ENCODE data around the gene RAD18. TPM values are rescaled to one million over a fixed set of nuclear protein-coding genes. Genes with fewer than 3 reads are reported as not detected.

The RAD18 gene
- total RNA-seq, 1 experiment from 2014 or later, result 25.6 TPM

DNA sequence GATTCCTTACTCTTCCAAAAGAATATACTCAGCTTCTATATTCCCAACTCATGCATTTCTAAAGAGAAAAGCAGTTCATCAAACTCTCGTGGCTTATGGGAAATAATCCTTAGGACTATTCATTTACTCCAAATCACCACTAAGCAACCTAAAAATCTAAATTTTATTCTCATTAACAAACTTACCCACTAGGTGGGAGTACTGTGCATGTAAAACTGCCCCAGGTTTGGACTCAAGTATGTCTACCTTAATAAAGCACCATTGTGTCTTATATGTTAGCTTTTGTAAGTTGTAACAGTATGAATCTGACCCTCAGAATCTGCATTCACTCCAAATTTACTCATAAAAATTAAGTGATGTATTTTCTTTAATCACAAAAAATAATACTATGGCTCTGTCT, 25.3 kb downstream of the RAD18 start:
- peaks cover 76% of the 10 kb centered on the region for H3K36me3 ChIP-seq
- no peaks in the 10 kb centered on the region for H3K9me3 ChIP-seq (replicated peaks)
- H3K27me3 ChIP-seq (replicated peaks), result no peaks in the 10 kb centered on the region
- H3K4me1 ChIP-seq (replicated peaks), result peaks cover 62% of the 10 kb centered on the region
- H3K27ac ChIP-seq, result peak overlapping the region; percentile 97
- H3K4me3 ChIP-seq, result no peak overlapping the region
- DNase-seq (ENCODE audit: low read depth in 1 of 2, low spot score in 2 of 2), result no peak

DNA sequence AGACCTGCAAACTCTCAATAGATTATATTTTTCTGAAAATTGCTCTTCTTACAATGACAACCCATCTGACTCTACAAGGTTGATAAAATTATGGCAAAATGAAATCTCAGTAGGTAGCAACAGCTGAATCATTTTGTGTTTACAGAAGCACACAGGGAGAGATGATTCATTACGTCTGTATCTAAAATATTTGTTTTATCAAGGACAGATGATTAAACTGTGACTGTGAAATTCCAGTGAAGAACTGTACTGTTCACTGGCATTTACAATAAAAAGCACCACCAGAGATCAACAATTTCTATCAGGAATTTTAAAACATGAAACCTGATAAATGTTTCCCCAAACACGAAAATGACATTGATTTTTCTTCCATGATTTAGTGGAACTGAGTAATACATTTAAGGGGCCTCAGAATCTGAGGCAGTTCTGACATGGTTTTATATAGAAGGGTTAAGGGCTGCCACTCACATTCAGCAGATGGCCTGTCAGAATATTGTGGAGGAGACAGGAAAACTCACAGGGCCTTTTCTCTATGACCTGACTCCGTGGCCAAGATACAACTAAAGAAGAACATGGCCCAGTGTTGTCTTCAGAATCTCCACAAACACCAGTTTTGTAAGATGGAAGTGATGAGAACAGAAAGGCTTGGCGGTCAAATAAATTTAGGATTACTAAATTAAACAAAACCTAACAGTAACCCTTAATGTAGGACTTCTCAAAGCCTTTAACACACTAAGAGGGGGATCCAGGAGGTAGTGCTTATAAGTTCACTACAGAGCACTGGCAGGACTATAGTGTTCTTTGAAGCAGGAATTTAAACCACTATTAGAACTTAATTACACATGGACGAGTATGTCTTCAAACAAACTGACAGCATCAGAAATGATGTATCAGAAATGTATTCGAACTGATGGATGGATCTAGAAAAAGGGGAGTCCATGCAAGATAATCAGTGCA, 25.9 kb downstream of the RAD18 start:
- Histone ChIP-seq H3K9me3 (replicated peaks) (no peaks in the 10 kb centered on the region), H3K4me1 (replicated peaks) (peaks cover 55% of the 10 kb centered on the region), H3K4me3 (no peak overlapping the region), H3K27ac (peak overlapping the region; percentile 97), H3K27me3 (replicated peaks) (no peaks in the 10 kb centered on the region), H3K36me3 (peaks cover 76% of the 10 kb centered on the region)
- peak in 1 of 2 experiments; percentile 81 for DNase-seq (ENCODE audit: low read depth in 1 of 2, low spot score in 2 of 2)

DNA sequence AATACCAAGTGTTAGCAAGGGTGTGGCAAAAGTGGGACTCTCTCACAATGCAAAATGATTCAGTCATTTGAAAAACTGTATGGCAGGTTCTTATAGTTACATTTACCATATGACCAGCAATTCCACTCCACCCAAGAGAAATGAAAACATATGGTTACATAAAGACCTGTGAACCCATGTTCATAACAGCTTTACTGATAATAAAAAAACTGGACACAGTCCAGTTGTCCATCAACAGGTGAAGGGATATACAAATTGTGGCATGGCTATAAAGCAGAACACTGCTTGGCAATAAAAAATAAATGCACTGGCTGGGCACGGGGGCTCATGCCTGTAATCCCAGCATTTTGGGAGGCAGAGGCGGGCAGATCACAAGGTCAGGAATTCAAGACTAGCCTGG, 30.8 kb downstream of the RAD18 start:
- Histone ChIP-seq H3K4me3 (no peak overlapping the region), H3K9me3 (replicated peaks) (no peaks in the 10 kb centered on the region), H3K36me3 (peaks cover 34% of the 10 kb centered on the region), H3K4me1 (replicated peaks) (peaks cover 17% of the 10 kb centered on the region), H3K27me3 (replicated peaks) (no peaks in the 10 kb centered on the region), H3K27ac (no peak overlapping the region)
- no peak for DNase-seq (ENCODE audit: low read depth in 1 of 2, low spot score in 2 of 2)

DNA sequence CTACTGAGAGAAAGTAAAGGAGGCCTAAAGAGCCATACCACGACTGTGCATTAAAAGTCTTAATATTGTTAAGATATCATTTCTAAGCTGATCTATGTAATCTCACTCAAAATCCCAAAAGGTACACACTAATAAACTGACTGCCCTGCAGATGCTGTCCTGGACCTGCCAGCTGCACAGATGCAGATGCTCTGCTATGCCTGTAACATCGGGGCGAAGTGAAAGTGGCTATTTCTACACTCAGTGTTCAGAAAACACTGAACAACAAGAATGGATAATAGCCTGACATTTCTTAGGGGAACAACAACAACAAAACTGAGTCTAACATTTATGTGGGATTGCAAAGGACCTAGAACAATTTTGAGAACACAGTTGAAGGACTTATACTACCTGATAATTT, 31.9 kb downstream of the RAD18 start:
- no peak overlapping the region for H3K4me3 ChIP-seq
- no peak for DNase-seq (ENCODE audit: low read depth in 1 of 2, low spot score in 2 of 2)

DNA sequence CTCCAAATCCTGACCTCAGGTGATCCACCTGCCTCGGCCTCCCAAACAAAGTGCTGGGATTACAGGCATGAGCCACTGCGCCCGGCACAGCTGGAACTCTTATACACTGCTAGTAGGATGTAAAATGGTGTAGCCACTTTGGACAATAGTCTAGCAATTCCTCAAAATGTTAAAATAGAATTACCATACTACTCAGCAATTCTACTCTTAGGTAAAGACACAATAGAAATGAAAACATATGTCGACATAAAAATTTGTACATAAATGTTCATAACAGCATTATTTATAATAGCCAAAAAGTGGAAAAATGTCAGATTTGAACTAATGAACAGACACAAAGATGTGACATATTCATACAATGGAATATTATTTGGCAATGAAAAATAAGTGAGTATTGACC, 33.4 kb downstream of the RAD18 start:
- Histone ChIP-seq H3K27me3 (replicated peaks) (no peaks in the 10 kb centered on the region), H3K9me3 (replicated peaks) (no peaks in the 10 kb centered on the region), H3K4me1 (replicated peaks) (peaks cover 3% of the 10 kb centered on the region; the same call in 1 of the 2 replicates), H3K4me3 (no peak overlapping the region), H3K36me3 (peaks cover 15% of the 10 kb centered on the region), H3K27ac (no peak overlapping the region)
- no peak for DNase-seq (ENCODE audit: low read depth in 1 of 2, low spot score in 2 of 2)

More for the DNA sequence above, 31.9 kb downstream of the RAD18 start:
- Histone ChIP-seq H3K36me3 (peaks cover 29% of the 10 kb centered on the region), H3K27me3 (replicated peaks) (no peaks in the 10 kb centered on the region), H3K4me1 (replicated peaks) (peaks cover 7% of the 10 kb centered on the region), H3K9me3 (replicated peaks) (no peaks in the 10 kb centered on the region), H3K27ac (no peak overlapping the region)

DNA sequence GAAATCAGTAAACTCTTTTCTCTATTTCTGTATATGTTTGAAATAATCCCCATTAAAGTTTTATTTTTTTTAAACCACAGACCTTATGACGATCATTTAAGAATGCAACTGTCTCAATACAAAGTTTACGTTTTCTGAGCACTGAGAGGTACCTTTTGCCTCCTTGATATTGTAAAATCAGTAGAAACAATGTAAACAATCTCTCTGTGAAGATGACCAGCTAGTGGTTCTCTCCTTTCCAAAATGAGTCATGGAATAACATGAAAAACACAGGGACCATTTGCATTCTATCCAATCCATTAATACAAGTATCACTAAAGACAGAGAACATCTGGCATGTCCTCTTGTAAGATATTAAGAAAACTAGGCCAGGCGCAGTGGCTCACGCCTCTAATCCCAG, 48.8 kb downstream of the RAD18 start:
- no peaks in the 10 kb centered on the region for H3K27me3 ChIP-seq (replicated peaks)
- no peaks in the 10 kb centered on the region for H3K4me1 ChIP-seq (replicated peaks)
- H3K4me3 ChIP-seq, result no peak overlapping the region
- DNase-seq (ENCODE audit: low read depth in 1 of 2, low spot score in 2 of 2), result no peak
- H3K9me3 ChIP-seq (replicated peaks), result no peaks in the 10 kb centered on the region
- H3K36me3 ChIP-seq, result peaks cover 37% of the 10 kb centered on the region
- no peak overlapping the region for H3K27ac ChIP-seq

DNA sequence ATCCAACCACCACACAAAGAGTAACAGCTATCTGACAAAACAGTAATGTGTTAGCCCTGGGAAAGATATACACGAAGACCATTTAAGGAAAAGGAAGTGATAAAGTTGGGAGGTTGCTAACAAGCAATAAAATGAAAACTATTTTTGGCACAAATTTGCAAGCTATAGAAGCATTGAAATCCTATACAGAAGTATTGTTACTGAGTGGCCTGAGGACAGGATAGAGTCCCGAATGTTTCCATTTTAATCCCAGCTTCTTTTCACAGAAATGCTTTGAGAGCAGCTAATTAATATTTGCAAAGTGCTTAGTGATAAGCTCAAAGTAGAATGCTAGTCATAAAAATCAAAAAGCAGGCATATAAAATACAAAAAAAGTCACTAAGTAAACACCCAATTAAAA, 51.5 kb downstream of the RAD18 start:
- peaks cover 34% of the 10 kb centered on the region for H3K36me3 ChIP-seq
- no peak for DNase-seq (ENCODE audit: low read depth in 1 of 2, low spot score in 2 of 2)
- H3K9me3 ChIP-seq (replicated peaks), result no peaks in the 10 kb centered on the region
- H3K27ac ChIP-seq, result no peak overlapping the region
- no peak overlapping the region for H3K4me3 ChIP-seq
- no peaks in the 10 kb centered on the region for H3K4me1 ChIP-seq (replicated peaks)
- H3K27me3 ChIP-seq (replicated peaks), result no peaks in the 10 kb centered on the region

DNA sequence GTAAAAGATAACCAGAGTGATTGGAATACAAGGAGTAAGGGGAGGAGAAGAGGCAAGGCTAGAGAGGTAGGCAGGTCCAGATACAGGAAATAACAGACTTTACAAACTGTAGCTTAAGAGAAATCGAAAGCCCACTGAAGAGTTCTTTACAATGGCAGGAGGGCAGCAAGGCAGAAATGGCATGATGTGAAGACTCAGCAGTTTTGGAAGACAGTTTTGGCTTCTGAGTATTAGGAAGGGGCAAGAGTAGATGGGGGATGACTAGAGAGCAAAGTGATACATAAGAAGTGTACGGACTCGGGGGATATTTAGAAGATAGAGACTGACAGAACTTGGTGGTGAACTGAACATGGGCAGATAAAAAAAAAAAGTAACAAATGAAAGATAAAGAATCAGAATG, 54.1 kb downstream of the RAD18 start:
- peaks cover 33% of the 10 kb centered on the region for H3K36me3 ChIP-seq
- no peaks in the 10 kb centered on the region for H3K27me3 ChIP-seq (replicated peaks)
- no peak overlapping the region for H3K4me3 ChIP-seq
- no peak for DNase-seq (ENCODE audit: low read depth in 1 of 2, low spot score in 2 of 2)
- H3K4me1 ChIP-seq (replicated peaks), result no peaks in the 10 kb centered on the region
- H3K27ac ChIP-seq, result no peak overlapping the region
- H3K9me3 ChIP-seq (replicated peaks), result no peaks in the 10 kb centered on the region

DNA sequence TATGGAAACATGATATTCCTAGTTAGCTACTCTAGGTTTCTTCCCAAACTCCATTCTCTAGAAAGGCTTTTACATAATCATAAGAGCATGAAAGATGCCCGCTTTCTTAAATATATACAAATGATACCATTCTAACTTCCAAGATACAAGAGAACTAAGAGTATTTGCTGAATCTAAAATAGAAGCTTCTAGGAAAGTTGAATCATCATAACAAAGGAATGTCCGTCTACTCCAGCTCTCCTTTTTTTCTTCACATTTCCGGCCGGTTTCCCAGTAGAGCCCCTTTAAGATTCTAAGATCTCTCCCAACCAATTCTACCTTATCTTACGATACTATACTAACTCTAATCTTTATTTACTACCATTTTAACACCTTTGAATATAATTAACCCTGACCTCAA, 60.1 kb downstream of the RAD18 start:
- DNase-seq (ENCODE audit: low read depth in 1 of 2, low spot score in 2 of 2), result no peak
- no peak overlapping the region; the same call in 1 of the 2 replicates for H3K27ac ChIP-seq
- peaks cover 39% of the 10 kb centered on the region for H3K36me3 ChIP-seq
- H3K9me3 ChIP-seq (replicated peaks), result no peaks in the 10 kb centered on the region
- no peaks in the 10 kb centered on the region for H3K27me3 ChIP-seq (replicated peaks)
- no peak overlapping the region for H3K4me3 ChIP-seq
- peaks cover 12% of the 10 kb centered on the region for H3K4me1 ChIP-seq (replicated peaks)

DNA sequence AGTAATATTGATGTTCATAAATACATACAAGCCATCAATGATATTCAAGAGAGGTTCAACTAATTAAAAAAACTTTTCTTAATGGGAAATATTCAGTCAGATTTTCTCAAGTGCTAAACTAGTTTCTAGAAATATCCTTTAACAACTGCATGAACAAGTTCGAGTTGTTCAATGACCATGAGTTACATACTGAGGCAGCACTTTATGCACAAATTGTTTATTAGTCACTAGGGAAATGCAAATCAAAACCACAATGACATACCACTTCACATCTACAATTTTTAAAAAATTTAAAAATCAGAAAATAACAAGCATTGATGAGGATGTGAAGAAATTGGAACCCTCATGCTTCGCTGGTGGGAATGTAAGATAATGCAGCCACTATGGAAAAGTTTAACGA, 62.4 kb downstream of the RAD18 start:
- peaks cover 12% of the 10 kb centered on the region for H3K4me1 ChIP-seq (replicated peaks)
- H3K4me3 ChIP-seq, result no peak overlapping the region
- no peaks in the 10 kb centered on the region for H3K9me3 ChIP-seq (replicated peaks)
- DNase-seq (ENCODE audit: low read depth in 1 of 2, low spot score in 2 of 2), result no peak
- H3K27ac ChIP-seq, result no peak overlapping the region
- peaks cover 50% of the 10 kb centered on the region for H3K36me3 ChIP-seq
- no peaks in the 10 kb centered on the region for H3K27me3 ChIP-seq (replicated peaks)

DNA sequence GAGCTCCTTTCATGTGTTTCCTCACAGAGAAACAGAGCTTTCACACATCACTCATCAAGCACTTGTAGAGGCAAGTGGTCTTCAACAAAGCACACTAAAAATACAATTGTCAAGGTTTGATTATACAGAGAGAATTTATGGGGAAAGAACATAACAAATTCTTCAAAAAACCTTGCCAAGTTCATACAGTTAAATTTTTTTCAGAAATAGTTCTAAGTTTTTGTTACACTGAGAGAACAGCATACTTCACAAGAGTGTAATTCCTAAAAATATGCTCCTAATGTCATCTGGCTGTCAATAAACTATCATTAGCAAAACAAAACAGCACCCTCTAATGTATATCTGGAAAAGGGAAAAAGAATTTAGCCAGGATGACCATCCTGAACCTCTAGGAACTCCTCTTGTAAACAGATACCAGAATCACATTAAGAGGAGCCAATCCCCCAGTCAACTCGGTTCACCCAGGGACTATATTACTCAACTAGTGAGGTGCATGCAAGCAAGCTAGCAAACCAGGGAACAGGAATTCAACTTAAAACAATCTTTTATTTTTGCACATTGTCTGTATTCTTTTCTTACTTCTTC, 63.3 kb downstream of the RAD18 start:
- Histone ChIP-seq H3K4me1 (replicated peaks) (peaks cover 12% of the 10 kb centered on the region), H3K36me3 (peaks cover 52% of the 10 kb centered on the region), H3K27me3 (replicated peaks) (no peaks in the 10 kb centered on the region), H3K9me3 (replicated peaks) (no peaks in the 10 kb centered on the region), H3K27ac (no peak overlapping the region), H3K4me3 (no peak overlapping the region)
- DNase-seq (ENCODE audit: low read depth in 1 of 2, low spot score in 2 of 2), result no peak

DNA sequence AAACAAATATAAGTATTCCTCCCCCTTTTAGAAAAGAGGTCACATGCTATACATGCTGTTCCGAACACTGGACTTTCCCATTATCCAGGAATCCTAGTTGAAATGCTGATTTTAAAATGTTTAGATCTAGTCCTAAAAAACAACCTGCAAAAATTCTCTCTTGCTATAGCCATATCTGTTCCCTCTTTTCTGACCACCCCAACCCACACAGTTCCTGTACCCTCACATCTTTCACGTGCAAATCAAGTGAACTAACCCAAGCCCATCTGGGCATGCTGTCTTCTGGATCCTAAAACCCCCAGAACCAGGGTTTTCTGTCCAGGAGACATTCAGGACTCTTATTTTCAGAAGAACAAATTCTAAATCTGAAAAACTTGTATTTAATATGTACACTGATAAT, 67.4 kb downstream of the RAD18 start:
- no peaks in the 10 kb centered on the region for H3K9me3 ChIP-seq (replicated peaks)
- no peak for DNase-seq (ENCODE audit: low read depth in 1 of 2, low spot score in 2 of 2)

DNA sequence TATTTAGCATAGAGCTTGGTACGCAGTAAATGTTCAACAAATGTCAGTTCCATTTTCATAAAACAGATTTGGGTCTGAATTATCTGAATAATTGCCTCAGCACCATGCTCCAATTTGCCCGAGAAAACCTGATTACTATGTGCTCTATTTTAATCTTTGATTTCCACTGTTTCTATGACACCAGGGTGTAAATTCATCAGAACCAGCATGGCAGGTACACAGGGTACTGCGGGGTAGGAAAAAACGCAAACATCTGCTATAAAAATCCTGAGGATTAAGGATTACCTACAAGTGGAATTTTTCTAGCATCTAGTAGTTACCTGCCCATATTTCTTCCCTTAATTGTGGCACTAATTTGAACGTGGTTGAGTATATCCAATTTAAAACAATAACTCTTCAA, 70.3 kb downstream of the RAD18 start:
- DNase-seq (ENCODE audit: low read depth in 1 of 2, low spot score in 2 of 2), result no peak
- H3K27me3 ChIP-seq (replicated peaks), result no peaks in the 10 kb centered on the region
- H3K4me1 ChIP-seq (replicated peaks), result peaks cover 35% of the 10 kb centered on the region
- no peak overlapping the region for H3K4me3 ChIP-seq
- peaks cover 44% of the 10 kb centered on the region for H3K36me3 ChIP-seq
- H3K9me3 ChIP-seq (replicated peaks), result no peaks in the 10 kb centered on the region
- H3K27ac ChIP-seq, result no peak overlapping the region

More for the DNA sequence above, 67.4 kb downstream of the RAD18 start:
- Histone ChIP-seq H3K4me3 (no peak overlapping the region), H3K36me3 (peaks cover 53% of the 10 kb centered on the region), H3K4me1 (replicated peaks) (peaks cover 14% of the 10 kb centered on the region), H3K27me3 (replicated peaks) (no peaks in the 10 kb centered on the region), H3K27ac (no peak overlapping the region)

DNA sequence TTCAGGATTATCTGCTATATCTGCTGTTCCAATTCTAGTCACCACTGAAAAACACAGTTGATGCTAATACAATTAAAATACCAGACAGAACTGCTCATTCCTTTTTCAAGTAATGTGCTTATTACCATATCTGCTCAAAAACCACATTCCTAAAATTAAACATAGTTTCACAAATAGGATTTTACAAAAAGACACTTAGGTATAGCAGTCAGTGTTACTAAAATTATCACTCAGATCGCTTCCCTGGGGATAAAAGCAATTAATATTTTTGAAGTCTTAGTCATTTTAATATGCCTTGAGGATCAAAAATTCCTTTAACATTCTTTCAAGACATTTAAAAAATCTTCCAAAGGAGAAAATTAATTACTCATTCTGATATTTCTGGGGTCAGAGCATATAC, 71.5 kb downstream of the RAD18 start:
- H3K27me3 ChIP-seq (replicated peaks), result no peaks in the 10 kb centered on the region
- H3K9me3 ChIP-seq (replicated peaks), result no peaks in the 10 kb centered on the region
- peaks cover 46% of the 10 kb centered on the region for H3K36me3 ChIP-seq
- H3K27ac ChIP-seq, result peak overlapping the region; percentile 33; the same call in 1 of the 2 replicates
- H3K4me1 ChIP-seq (replicated peaks), result peaks cover 47% of the 10 kb centered on the region
- DNase-seq (ENCODE audit: low read depth in 1 of 2, low spot score in 2 of 2), result no peak
- H3K4me3 ChIP-seq, result no peak overlapping the region
